Endothelial cell of umbilical vein (primary cell): Measurements from ENCODE around the gene KCNK13. TPM values are rescaled to one million over a fixed set of nuclear protein-coding genes. Genes with fewer than 3 reads are reported as not detected.

Experiments
- BruUV-seq: library from RNA; stranded (reverse); fragments of 400-500 nt; replicated peaks from 2 replicates; lab custom pipeline; 2021; lab: Mats Ljungman, UMichigan
- CTCF ChIA-PET: fragments of 300-600, 350-600 bp; sonication (Branson Sonifier 250); formaldehyde crosslinking; loops from one replicate; lab custom pipeline; 2021; ENCODE audit warnings: antibody characterized with exemption, inconsistent platforms; lab: Charles Lee
- POLR2A ChIA-PET: fragments of 300-600, 350-600 bp; sonication (Branson Sonifier 250); formaldehyde crosslinking; loops from one replicate; lab custom pipeline; 2021; ENCODE audit warnings: antibody characterized with exemption, inconsistent platforms; lab: Charles Lee
- DNase-seq: peaks from one replicate; pipeline ENCODE4 v3.0.0-alpha.2; 2011; ENCODE audit warnings: low read depth, low spot score
- FAIRE-seq: peaks from 2 replicates; lab custom pipeline; 2011; peaks lifted over from hg19 to GRCh38; lab: Jason Lieb, UNC
- H2AFZ ChIP-seq: 2 replicates; pipeline ENCODE4 v1.6.0; 2012; ENCODE audit warnings: low read depth, low read length, control low read depth, inconsistent platforms
- H3K27ac ChIP-seq: 2 replicates; pipeline ENCODE4 v1.5.1; 2011; ENCODE audit warnings: low read depth, mild to moderate bottlenecking, control low read depth, low read length, moderate library complexity; ENCODE audit not compliant: insufficient read depth
- H3K27me3 ChIP-seq, 2 experiments: 2 replicates each; pipeline versions ENCODE4 v1.6.0 to v1.6.1; 2011; ENCODE audit warnings: low read length in 2 of 2, mixed read lengths in 1 of 2; ENCODE audit not compliant: control insufficient read depth in 2 of 2, insufficient read depth in 2 of 2
- H3K36me3 ChIP-seq, 2 experiments: 2 replicates in 1 of 2; 3 replicates in 1 of 2; pipeline ENCODE4 v1.5.1; 2011; ENCODE audit warnings: low read length in 2 of 2, mild to moderate bottlenecking in 1 of 2, moderate library complexity in 1 of 2; ENCODE audit not compliant: control insufficient read depth in 2 of 2, insufficient read depth in 2 of 2; ENCODE audit errors: extremely low read depth in 1 of 2
- H3K4me1 ChIP-seq: 3 replicates; pipeline ENCODE4 v1.5.1; 2011; ENCODE audit warnings: mild to moderate bottlenecking, low read length; ENCODE audit not compliant: control insufficient read depth, insufficient read depth; ENCODE audit errors: extremely low read depth
- H3K4me2 ChIP-seq: 2 replicates; pipeline ENCODE4 v1.6.1; 2011; ENCODE audit warnings: low read length, control low read depth, mixed read lengths; ENCODE audit not compliant: insufficient read depth
- H3K4me3 ChIP-seq, 3 experiments: fragments of 200-600 bp in 1 of 3; sonication (generic), shearing (Covaris generic) in 1 of 3; replicated peaks in 1 of 3; 2 replicates each; pipeline ENCODE4 v1.5.1; 2011 to 2016; ENCODE audit warnings: control low read depth in 3 of 3, low read length in 3 of 3, mild to moderate bottlenecking in 2 of 3, inconsistent platforms in 1 of 3, low read depth in 1 of 3, moderate library complexity in 1 of 3; ENCODE audit not compliant: insufficient read depth in 1 of 3
- H3K79me2 ChIP-seq: 2 replicates; pipeline ENCODE4 v1.6.0; 2012; ENCODE audit warnings: low read length, inconsistent platforms; ENCODE audit not compliant: control insufficient read depth, insufficient read depth
- H3K9ac ChIP-seq: replicated peaks from 2 replicates; pipeline ENCODE3; 2011; ENCODE audit warnings: low read length, control low read depth; ENCODE audit not compliant: insufficient read depth; ENCODE audit errors: extremely low read depth
- H3K9me1 ChIP-seq: replicated peaks from 3 replicates; pipeline ENCODE4 v1.6.0; 2011; ENCODE audit warnings: mild to moderate bottlenecking, low read length; ENCODE audit not compliant: control insufficient read depth, insufficient read depth; ENCODE audit errors: extremely low read depth
- H3K9me3 ChIP-seq: replicated peaks from 2 replicates; pipeline ENCODE4 v1.5.1; 2012; ENCODE audit warnings: low read length, inconsistent platforms; ENCODE audit not compliant: control insufficient read depth, insufficient read depth
- H4K20me1 ChIP-seq: replicated peaks from 2 replicates; pipeline ENCODE3; 2011; ENCODE audit warnings: mild to moderate bottlenecking, low read length; ENCODE audit not compliant: control insufficient read depth, insufficient read depth; ENCODE audit errors: extremely low read depth
- CTCF ChIP-seq, 2 donors: IDR thresholded peaks; 1 replicate in 1 of 2; 2 replicates in 1 of 2; pipeline ENCODE4 v1.5.1; 2011; ENCODE audit warnings: low read length in 2 of 2, mild to moderate bottlenecking in 2 of 2, moderate library complexity in 2 of 2, control low read depth in 1 of 2, inconsistent platforms in 1 of 2, low read depth in 1 of 2; ENCODE audit not compliant: insufficient read depth in 1 of 2; ENCODE audit errors: extremely low read depth in 1 of 2
- EZH2 ChIP-seq: IDR thresholded peaks from 2 replicates; pipeline ENCODE4 v1.6.1; 2012; ENCODE audit warnings: borderline replicate concordance, low read depth, mild to moderate bottlenecking, moderate library complexity, low read length, inconsistent platforms; ENCODE audit not compliant: severe bottlenecking
- GATA2 ChIP-seq: IDR thresholded peaks from 2 replicates; pipeline ENCODE4 v1.7.0; 2011; ENCODE audit warnings: low read depth, mild to moderate bottlenecking, moderate library complexity, mixed read lengths, low read length; ENCODE audit not compliant: insufficient read length, insufficient read depth
- JUN ChIP-seq: IDR thresholded peaks from 2 replicates; pipeline ENCODE4 v1.6.1; 2011; ENCODE audit warnings: borderline replicate concordance, low read depth; ENCODE audit not compliant: insufficient read length, insufficient read depth
- MAX ChIP-seq: IDR thresholded peaks from 2 replicates; pipeline ENCODE4 v1.6.1; 2011; ENCODE audit not compliant: insufficient read depth, insufficient read length
- MYC ChIP-seq: IDR thresholded peaks from one replicate; pipeline ENCODE4 v1.6.1; 2011; ENCODE audit warnings: mild to moderate bottlenecking, low read depth, low read length
- POLR2A ChIP-seq: IDR thresholded peaks from 2 replicates; pipeline ENCODE4 v1.6.1; 2012; ENCODE audit warnings: low read depth, mild to moderate bottlenecking, control low read depth, low read length
- dilution Hi-C: fragments of 300-500 bp; cut with MboI; formaldehyde crosslinking; loops from one replicate; pipeline ENCODE4 v1.15.0; 2019; ENCODE audit warnings: low sequenced_read_pairs; ENCODE audit not compliant: extremely low pct_ligation_motif_present
- intact Hi-C: fragments of 100-400 bp; cut with micrococcal nuclease; formaldehyde crosslinking; loops from one replicate; pipeline ENCODE4 v1.10.0; 2022
- polyA plus RNA-seq, 4 experiments: library from polyadenylated mRNA; depleted of rRNA in 3 of 4; stranded (reverse) in 3 of 4; unstranded in 1 of 4; fragments of >200 nt; gene quantifications; 2 replicates each; pipeline versions ENCODE4 v1.2.1 to v1.2.3, GENCODE V29; 2011 to 2012; ENCODE audit warnings: missing spikeins in 1 of 4
- total RNA-seq: library from RNA; stranded (reverse); gene quantifications from 2 replicates; pipeline ENCODE4 v1.2.3, GENCODE V29; 2021

The KCNK13 gene
- total and polyA plus RNA-seq, 2 donors (not counting 3 experiments of a cell fraction or from before 2014, with no cell fraction given): not detected

- Histone ChIP-seq H3K4me1 (no peaks in the 10 kb centered on the region), H3K27me3 (no peaks in the 10 kb centered on the region), H3K27ac (no peak overlapping the region), H3K9me3 (no peaks in the 10 kb centered on the region), H3K9me1 (no peaks in the 10 kb centered on the region), H2AFZ (no peak overlapping the region), H4K20me1 (no peaks in the 10 kb centered on the region), H3K9ac (no peak overlapping the region), H3K79me2 (no peaks in the 10 kb centered on the region), H3K36me3 (no peaks in the 10 kb centered on the region), H3K4me3 (no peak overlapping the region), H3K4me2 (no peak overlapping the region)
- FAIRE-seq: no peak
- TF ChIP-seq MAX: no peak
- TF ChIP-seq JUN: no peak
- TF ChIP-seq CTCF (IDR thresholded peaks at IDR 0.05; ENCODE audit: extremely low read depth in 1 of 2, insufficient read depth in 1 of 2, low read depth in 1 of 2, low read length in 2 of 2): no peak
- no peak for TF ChIP-seq EZH2
- no peak for TF ChIP-seq POLR2A
- no peak for TF ChIP-seq GATA2
- no peak for TF ChIP-seq MYC
- DNase-seq: no peak
- BruUV-seq: no TSS peak
- POLR2A ChIA-PET: no interaction called here
- intact Hi-C loops: no loop called here
- dilution Hi-C loops: no loop called here
- CTCF ChIA-PET: no interaction called here
Observed at GRCh38 chr14:90103808-90104207, 42.0 kb downstream of the KCNK13 start.
